Erythroblast (primary cell): ENCODE measurements around the gene TM4SF18.
A peak's percentile ranks its signal among the peaks of the same experiment; 100 is the strongest.

ENCODE experiments used
- DNase-seq, 2 experiments: peaks; one replicate each; lab custom pipeline; 2025; lab: John Stamatoyannopoulos, UW
- GATA1 ChIP-seq: IDR thresholded peaks from 2 replicates; pipeline ENCODE4 v1.6.1; 2011; ENCODE audit warnings: low read depth, mild to moderate bottlenecking, control low read depth, low read length, moderate library complexity
- POLR2A ChIP-seq: IDR thresholded peaks from 2 replicates; pipeline ENCODE4 v1.6.1; 2011; ENCODE audit warnings: mild to moderate bottlenecking, low read length

Gene TM4SF18

DNA sequence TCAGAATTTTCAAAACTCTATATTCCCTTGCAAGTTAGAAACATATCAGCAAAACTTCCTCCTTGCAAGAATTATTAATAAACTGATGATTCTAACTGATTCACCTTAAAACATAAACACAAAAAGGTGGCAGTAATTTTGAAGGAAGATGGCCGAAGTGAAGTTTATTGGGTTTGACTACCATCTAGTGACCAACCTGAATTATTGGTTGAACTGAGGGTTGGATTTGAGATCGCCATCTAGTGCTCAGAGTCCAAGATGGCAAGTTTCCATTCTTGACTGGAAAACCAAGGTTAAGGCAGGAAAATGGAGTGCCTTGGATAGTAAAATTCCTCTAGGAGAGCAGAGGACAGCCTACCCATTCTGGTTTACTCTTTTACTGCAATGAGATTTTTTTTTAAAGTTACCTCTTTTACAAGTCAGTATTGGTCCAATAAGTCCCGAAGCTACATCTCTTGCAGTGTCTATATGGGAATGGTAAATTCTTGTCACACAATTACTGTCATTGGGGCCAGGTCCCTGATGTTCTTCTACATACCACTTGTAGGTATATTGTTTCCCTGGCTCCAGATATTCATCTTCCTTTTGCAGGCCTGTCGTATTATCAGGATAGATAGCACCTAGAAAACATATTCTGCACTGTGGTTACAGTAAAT lies 60.2 kb downstream of the TM4SF18 start:
- TF ChIP-seq GATA1 (no peak), POLR2A (no peak)
- DNase-seq: peak; percentile 76 to 84

- TF ChIP-seq POLR2A: no peak
- no peak for TF ChIP-seq GATA1
- no peak for DNase-seq
Observed at GRCh38 chr3:149271669-149272068, 61.8 kb downstream of the TM4SF18 start.

DNA sequence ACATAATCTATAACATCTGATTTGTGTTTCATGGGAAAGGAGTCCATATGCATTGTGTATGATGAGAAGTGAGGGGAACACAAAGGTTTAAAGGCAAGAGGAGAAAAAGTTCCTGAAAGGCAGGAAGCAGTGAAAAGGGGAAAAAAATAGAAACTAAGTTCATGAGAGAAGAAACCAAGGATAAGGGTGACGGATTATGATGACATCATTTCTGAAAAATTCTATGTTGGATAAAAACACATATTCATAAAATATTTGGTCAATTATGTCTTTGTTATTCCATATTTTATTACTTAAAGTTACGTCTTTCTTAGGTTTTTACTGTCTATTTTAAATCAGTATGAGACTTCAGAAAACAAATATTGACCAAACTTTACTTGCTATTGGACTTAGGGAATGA lies 63.3 kb downstream of the TM4SF18 start:
- no peak for DNase-seq
- TF ChIP-seq GATA1: no peak
- TF ChIP-seq POLR2A: no peak

GRCh38 chr3:149269687-149270086 lies 63.7 kb downstream of the TM4SF18 start:
- no peak for DNase-seq
- TF ChIP-seq POLR2A (no peak), GATA1 (no peak)
